ENCODE results near the gene LINGO3.

Gene LINGO3

DNA sequence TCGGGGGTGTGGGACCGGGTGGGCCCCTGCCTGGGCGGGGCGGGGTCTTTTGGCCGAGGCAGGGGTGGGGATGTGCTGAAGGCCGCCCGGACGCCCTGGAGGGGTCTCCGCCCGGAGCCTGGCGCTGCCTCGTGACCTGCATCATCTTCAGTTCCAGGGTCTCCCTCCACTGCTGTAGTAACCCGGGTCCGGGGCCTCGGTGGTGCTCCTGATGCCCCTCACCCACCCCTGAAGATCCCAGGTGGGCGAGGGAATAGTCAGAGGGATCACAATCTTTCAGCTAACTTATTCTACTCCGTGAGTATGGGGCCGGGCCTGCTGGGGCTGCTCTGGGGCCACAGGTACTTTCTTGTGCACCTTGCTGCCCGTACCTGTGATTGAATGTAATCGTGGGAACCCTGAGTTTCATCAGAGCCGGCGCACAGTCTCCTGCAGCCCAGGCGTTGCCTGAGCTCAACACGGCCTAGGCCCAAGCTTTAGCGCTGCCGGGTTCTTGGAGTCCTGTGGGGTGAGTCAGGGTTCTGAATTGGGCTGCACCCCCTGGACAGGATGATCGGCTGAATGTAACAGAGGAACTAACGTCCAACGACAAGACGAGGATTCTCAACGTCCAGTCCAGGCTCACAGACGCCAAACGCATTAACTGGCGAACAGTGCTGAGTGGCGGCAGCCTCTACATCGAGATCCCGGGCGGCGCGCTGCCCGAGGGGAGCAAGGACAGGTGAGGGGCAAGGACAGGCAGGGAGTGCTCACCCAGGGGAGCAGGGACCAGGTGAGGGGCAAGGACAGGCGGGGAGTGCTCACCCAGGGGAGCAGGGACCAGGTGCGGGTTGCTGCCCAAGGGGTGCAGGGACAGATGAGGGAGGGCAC is 36.5 kb downstream of the LINGO3 start (continued):
- TF ChIP-seq, protein P1, sequence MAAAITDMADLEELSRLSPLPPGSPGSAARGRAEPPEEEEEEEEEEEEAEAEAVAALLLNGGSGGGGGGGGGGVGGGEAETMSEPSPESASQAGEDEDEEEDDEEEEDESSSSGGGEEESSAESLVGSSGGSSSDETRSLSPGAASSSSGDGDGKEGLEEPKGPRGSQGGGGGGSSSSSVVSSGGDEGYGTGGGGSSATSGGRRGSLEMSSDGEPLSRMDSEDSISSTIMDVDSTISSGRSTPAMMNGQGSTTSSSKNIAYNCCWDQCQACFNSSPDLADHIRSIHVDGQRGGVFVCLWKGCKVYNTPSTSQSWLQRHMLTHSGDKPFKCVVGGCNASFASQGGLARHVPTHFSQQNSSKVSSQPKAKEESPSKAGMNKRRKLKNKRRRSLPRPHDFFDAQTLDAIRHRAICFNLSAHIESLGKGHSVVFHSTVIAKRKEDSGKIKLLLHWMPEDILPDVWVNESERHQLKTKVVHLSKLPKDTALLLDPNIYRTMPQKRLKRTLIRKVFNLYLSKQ (tag by site-specific recombination; IDR thresholded peaks at IDR 0.05; ENCODE audit: borderline replicate concordance): no peak
- TF ChIP-seq ATF2 (tag by site-specific recombination; IDR thresholded peaks at IDR 0.05; ENCODE audit: low read depth): no peak
- TF ChIP-seq ZNF830 (tag by site-specific recombination; IDR thresholded peaks at IDR 0.05; ENCODE audit: low read depth): no peak
- no peak for TF ChIP-seq SP7 (tag by site-specific recombination; IDR thresholded peaks at IDR 0.05)
- no peak for TF ChIP-seq ZNF704 (tag by site-specific recombination; IDR thresholded peaks at IDR 0.05)
- no peak for TF ChIP-seq ZNF654 (tag by site-specific recombination; IDR thresholded peaks at IDR 0.05; ENCODE audit: low read depth)
- no peak for TF ChIP-seq ZNF214 (tag by site-specific recombination; IDR thresholded peaks at IDR 0.05; ENCODE audit: borderline replicate concordance)

GRCh38 chr19:2270423-2271233 is 37.3 kb downstream of the LINGO3 start:
- 0 out of 2 replicates have a peak, but pooled peaks cover 5% of the 10 kb centered on the region for H3K4me1 ChIP-seq (ENCODE audit: control insufficient read depth, insufficient read depth, low read length)
- peak overlapping the region; percentile 99 for H3K4me3 ChIP-seq (ENCODE audit: low read depth, low read length)
- peaks cover 6 to 32% of the 10 kb centered on the region in 2 experiments; a peak in 2 of 3 replicates for H3K36me3 ChIP-seq (ENCODE audit: control insufficient read depth in 2 of 2, insufficient read depth in 1 of 2, low read length in 2 of 2)
- POLR2A ChIA-PET: interaction anchor here (1.1 to 3.4 kb wide), 3 partner anchors 32 to 206 kb away, joined by 3 to 18 read pairs (median 4); partner anchors contain the start of genes GADD45B, LSM7 and SPPL2B
- H3K27ac ChIP-seq (ENCODE audit: extremely low read depth, low read depth, low read length): peak overlapping the region; percentile 98
- CTCF ChIA-PET: interaction anchor here (0.5 to 1.0 kb wide), 5 partner anchors 9 to 425 kb away, joined by 3 to 5 read pairs (median 3); no protein-coding TSS in a partner anchor
- H3K9me3 ChIP-seq (ENCODE audit: control insufficient read depth, insufficient read depth, low read depth, low read length): no peaks in the 10 kb centered on the region
- TF ChIP-seq ZNF335 (tag by site-specific recombination; conservative IDR thresholded peaks at IDR 0.05): peak; percentile 68
- peak; percentile 71 for TF ChIP-seq BCL11A (tag by site-specific recombination; IDR thresholded peaks at IDR 0.05; ENCODE audit: low read depth)
- TF ChIP-seq ZBTB8A (tag by site-specific recombination; IDR thresholded peaks at IDR 0.05): 0 out of 2 replicates have a peak, but pooled peaks have one; percentile 33
- peak; percentile 55 for TF ChIP-seq SP2 (tag by site-specific recombination; IDR thresholded peaks at IDR 0.05)
- peak; percentile 27; the same call in 1 of the 2 replicates for TF ChIP-seq KLF17 (tag by site-specific recombination; IDR thresholded peaks at IDR 0.05)
- 0 out of 2 replicates have a peak, but pooled peaks have one; percentile 8 for TF ChIP-seq ZNF518A (tag by site-specific recombination; conservative IDR thresholded peaks at IDR 0.05; ENCODE audit: low read depth)
- TF ChIP-seq, protein P2, sequence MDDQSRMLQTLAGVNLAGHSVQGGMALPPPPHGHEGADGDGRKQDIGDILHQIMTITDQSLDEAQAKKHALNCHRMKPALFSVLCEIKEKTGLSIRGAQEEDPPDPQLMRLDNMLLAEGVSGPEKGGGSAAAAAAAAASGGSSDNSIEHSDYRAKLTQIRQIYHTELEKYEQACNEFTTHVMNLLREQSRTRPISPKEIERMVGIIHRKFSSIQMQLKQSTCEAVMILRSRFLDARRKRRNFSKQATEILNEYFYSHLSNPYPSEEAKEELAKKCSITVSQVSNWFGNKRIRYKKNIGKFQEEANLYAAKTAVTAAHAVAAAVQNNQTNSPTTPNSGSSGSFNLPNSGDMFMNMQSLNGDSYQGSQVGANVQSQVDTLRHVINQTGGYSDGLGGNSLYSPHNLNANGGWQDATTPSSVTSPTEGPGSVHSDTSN (CRISPR knock-in tag; IDR thresholded peaks at IDR 0.05): 0 out of 2 replicates have a peak, but pooled peaks have one; percentile 48
- TF ChIP-seq ZNF133 (tag by site-specific recombination; IDR thresholded peaks at IDR 0.05): no peak
- peak; percentile 68 for TF ChIP-seq SP3 (tag by site-specific recombination; IDR thresholded peaks at IDR 0.05)
- no peak for TF ChIP-seq MEIS1 (CRISPR knock-in tag; IDR thresholded peaks at IDR 0.05; ENCODE audit: borderline replicate concordance)
- peak; percentile 75; the same call in 1 of the 2 replicates for TF ChIP-seq GLIS2 (tag by site-specific recombination; IDR thresholded peaks at IDR 0.05)
- peak; percentile 41; the same call in 1 of the 2 replicates for TF ChIP-seq YY2 (tag by site-specific recombination; IDR thresholded peaks at IDR 0.05)
- peak; percentile 81 for TF ChIP-seq GLIS1 (tag by site-specific recombination; IDR thresholded peaks at IDR 0.05)
